ENCODE data around the gene ENPP3. TPM values are rescaled to one million over a fixed set of nuclear protein-coding genes. Genes with fewer than 3 reads are reported as not detected.

Gene ENPP3
- total RNA-seq, 1 experiment from 2014 or later, result not detected

DNA sequence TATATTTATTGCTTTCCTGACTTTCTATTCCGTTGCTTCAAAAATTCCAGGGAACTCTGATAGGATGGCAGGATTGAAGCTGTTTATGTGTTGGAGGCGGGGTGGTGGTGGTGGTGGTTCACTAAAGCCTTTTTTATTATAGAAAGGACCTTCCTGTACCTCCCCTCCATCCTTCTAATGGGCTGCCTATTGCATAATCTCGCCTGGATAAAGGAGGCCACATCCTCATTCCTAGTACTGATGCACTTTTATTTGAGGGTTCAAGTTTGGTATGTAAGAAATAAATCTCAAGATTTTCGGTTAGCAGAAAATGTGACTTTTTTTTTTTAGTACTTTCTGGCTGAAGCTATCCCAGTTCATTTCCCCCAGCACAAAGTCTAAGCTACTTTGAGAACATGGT is 92.4 kb downstream of the ENPP3 start:
- Mint-ChIP-seq H3K27me3 (ENCODE audit: low read depth) (peaks cover 7% of the 10 kb centered on the region), H3K27ac (no peak overlapping the region), H3K9me3 (peaks cover 12% of the 10 kb centered on the region), H3K4me1 (no peaks in the 10 kb centered on the region), H3K36me3 (peaks cover 5% of the 10 kb centered on the region; the same call in 1 of the 2 replicates), H3K4me3 (no peak overlapping the region)
- DNase-seq (ENCODE audit: low spot score) (no peak), ATAC-seq (no peak)
- POLR2A ChIA-PET, result no interaction called here
- TF ChIP-seq RELA (CRISPR knock-in tag; IDR thresholded peaks at IDR 0.05; ENCODE audit: borderline replicate concordance) (no peak), KAT7 (CRISPR knock-in tag; IDR thresholded peaks at IDR 0.05; ENCODE audit: borderline replicate concordance) (no peak), NR1H2 (CRISPR knock-in tag; IDR thresholded peaks at IDR 0.05) (no peak), SMAD4 (CRISPR knock-in tag; IDR thresholded peaks at IDR 0.05) (no peak), TEAD1 (CRISPR knock-in tag; IDR thresholded peaks at IDR 0.05) (no peak), CREB1 (CRISPR knock-in tag; IDR thresholded peaks at IDR 0.05) (no peak), ZNF317 (CRISPR knock-in tag; IDR thresholded peaks at IDR 0.05; ENCODE audit: borderline replicate concordance, low read depth) (no peak)
- TF ChIP-seq, protein P1, sequence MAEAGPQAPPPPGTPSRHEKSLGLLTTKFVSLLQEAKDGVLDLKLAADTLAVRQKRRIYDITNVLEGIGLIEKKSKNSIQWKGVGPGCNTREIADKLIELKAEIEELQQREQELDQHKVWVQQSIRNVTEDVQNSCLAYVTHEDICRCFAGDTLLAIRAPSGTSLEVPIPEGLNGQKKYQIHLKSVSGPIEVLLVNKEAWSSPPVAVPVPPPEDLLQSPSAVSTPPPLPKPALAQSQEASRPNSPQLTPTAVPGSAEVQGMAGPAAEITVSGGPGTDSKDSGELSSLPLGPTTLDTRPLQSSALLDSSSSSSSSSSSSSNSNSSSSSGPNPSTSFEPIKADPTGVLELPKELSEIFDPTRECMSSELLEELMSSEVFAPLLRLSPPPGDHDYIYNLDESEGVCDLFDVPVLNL (CRISPR knock-in tag; IDR thresholded peaks at IDR 0.05; ENCODE audit: borderline replicate concordance, low read depth), result no peak
- TF ChIP-seq, protein P2, sequence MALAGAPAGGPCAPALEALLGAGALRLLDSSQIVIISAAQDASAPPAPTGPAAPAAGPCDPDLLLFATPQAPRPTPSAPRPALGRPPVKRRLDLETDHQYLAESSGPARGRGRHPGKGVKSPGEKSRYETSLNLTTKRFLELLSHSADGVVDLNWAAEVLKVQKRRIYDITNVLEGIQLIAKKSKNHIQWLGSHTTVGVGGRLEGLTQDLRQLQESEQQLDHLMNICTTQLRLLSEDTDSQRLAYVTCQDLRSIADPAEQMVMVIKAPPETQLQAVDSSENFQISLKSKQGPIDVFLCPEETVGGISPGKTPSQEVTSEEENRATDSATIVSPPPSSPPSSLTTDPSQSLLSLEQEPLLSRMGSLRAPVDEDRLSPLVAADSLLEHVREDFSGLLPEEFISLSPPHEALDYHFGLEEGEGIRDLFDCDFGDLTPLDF (CRISPR knock-in tag; IDR thresholded peaks at IDR 0.05), result no peak
- TF ChIP-seq, protein P3, sequence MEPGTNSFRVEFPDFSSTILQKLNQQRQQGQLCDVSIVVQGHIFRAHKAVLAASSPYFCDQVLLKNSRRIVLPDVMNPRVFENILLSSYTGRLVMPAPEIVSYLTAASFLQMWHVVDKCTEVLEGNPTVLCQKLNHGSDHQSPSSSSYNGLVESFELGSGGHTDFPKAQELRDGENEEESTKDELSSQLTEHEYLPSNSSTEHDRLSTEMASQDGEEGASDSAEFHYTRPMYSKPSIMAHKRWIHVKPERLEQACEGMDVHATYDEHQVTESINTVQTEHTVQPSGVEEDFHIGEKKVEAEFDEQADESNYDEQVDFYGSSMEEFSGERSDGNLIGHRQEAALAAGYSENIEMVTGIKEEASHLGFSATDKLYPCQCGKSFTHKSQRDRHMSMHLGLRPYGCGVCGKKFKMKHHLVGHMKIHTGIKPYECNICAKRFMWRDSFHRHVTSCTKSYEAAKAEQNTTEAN (CRISPR knock-in tag; IDR thresholded peaks at IDR 0.05), result no peak
- TF ChIP-seq, protein P4, sequence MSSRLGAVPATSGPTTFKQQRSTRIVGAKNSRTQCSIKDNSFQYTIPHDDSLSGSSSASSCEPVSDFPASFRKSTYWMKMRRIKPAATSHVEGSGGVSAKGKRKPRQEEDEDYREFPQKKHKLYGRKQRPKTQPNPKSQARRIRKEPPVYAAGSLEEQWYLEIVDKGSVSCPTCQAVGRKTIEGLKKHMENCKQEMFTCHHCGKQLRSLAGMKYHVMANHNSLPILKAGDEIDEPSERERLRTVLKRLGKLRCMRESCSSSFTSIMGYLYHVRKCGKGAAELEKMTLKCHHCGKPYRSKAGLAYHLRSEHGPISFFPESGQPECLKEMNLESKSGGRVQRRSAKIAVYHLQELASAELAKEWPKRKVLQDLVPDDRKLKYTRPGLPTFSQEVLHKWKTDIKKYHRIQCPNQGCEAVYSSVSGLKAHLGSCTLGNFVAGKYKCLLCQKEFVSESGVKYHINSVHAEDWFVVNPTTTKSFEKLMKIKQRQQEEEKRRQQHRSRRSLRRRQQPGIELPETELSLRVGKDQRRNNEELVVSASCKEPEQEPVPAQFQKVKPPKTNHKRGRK (CRISPR knock-in tag; IDR thresholded peaks at IDR 0.05; ENCODE audit: borderline replicate concordance), result no peak
- TF ChIP-seq, protein P5, sequence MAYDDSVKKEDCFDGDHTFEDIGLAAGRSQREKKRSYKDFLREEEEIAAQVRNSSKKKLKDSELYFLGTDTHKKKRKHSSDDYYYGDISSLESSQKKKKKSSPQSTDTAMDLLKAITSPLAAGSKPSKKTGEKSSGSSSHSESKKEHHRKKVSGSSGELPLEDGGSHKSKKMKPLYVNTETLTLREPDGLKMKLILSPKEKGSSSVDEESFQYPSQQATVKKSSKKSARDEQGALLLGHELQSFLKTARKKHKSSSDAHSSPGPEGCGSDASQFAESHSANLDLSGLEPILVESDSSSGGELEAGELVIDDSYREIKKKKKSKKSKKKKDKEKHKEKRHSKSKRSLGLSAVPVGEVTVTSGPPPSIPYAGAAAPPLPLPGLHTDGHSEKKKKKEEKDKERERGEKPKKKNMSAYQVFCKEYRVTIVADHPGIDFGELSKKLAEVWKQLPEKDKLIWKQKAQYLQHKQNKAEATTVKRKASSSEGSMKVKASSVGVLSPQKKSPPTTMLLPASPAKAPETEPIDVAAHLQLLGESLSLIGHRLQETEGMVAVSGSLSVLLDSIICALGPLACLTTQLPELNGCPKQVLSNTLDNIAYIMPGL (CRISPR knock-in tag; IDR thresholded peaks at IDR 0.05), result no peak
- TF ChIP-seq, protein P6, sequence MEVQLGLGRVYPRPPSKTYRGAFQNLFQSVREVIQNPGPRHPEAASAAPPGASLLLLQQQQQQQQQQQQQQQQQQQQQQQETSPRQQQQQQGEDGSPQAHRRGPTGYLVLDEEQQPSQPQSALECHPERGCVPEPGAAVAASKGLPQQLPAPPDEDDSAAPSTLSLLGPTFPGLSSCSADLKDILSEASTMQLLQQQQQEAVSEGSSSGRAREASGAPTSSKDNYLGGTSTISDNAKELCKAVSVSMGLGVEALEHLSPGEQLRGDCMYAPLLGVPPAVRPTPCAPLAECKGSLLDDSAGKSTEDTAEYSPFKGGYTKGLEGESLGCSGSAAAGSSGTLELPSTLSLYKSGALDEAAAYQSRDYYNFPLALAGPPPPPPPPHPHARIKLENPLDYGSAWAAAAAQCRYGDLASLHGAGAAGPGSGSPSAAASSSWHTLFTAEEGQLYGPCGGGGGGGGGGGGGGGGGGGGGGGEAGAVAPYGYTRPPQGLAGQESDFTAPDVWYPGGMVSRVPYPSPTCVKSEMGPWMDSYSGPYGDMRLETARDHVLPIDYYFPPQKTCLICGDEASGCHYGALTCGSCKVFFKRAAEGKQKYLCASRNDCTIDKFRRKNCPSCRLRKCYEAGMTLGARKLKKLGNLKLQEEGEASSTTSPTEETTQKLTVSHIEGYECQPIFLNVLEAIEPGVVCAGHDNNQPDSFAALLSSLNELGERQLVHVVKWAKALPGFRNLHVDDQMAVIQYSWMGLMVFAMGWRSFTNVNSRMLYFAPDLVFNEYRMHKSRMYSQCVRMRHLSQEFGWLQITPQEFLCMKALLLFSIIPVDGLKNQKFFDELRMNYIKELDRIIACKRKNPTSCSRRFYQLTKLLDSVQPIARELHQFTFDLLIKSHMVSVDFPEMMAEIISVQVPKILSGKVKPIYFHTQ (CRISPR knock-in tag; IDR thresholded peaks at IDR 0.05), result no peak
- TF ChIP-seq, protein P7, sequence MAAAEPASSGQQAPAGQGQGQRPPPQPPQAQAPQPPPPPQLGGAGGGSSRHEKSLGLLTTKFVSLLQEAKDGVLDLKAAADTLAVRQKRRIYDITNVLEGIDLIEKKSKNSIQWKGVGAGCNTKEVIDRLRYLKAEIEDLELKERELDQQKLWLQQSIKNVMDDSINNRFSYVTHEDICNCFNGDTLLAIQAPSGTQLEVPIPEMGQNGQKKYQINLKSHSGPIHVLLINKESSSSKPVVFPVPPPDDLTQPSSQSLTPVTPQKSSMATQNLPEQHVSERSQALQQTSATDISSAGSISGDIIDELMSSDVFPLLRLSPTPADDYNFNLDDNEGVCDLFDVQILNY (CRISPR knock-in tag; IDR thresholded peaks at IDR 0.05), result no peak
- TF ChIP-seq, protein P8, sequence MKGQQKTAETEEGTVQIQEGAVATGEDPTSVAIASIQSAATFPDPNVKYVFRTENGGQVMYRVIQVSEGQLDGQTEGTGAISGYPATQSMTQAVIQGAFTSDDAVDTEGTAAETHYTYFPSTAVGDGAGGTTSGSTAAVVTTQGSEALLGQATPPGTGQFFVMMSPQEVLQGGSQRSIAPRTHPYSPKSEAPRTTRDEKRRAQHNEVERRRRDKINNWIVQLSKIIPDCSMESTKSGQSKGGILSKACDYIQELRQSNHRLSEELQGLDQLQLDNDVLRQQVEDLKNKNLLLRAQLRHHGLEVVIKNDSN (CRISPR knock-in tag; IDR thresholded peaks at IDR 0.05), result no peak
- TF ChIP-seq, protein P9, sequence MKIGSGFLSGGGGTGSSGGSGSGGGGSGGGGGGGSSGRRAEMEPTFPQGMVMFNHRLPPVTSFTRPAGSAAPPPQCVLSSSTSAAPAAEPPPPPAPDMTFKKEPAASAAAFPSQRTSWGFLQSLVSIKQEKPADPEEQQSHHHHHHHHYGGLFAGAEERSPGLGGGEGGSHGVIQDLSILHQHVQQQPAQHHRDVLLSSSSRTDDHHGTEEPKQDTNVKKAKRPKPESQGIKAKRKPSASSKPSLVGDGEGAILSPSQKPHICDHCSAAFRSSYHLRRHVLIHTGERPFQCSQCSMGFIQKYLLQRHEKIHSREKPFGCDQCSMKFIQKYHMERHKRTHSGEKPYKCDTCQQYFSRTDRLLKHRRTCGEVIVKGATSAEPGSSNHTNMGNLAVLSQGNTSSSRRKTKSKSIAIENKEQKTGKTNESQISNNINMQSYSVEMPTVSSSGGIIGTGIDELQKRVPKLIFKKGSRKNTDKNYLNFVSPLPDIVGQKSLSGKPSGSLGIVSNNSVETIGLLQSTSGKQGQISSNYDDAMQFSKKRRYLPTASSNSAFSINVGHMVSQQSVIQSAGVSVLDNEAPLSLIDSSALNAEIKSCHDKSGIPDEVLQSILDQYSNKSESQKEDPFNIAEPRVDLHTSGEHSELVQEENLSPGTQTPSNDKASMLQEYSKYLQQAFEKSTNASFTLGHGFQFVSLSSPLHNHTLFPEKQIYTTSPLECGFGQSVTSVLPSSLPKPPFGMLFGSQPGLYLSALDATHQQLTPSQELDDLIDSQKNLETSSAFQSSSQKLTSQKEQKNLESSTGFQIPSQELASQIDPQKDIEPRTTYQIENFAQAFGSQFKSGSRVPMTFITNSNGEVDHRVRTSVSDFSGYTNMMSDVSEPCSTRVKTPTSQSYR (CRISPR knock-in tag; IDR thresholded peaks at IDR 0.05), result no peak
- CTCF ChIA-PET, result no interaction called here

Data from WTC11 (cell line).